GM12892 (cell line): ENCODE measurements around the gene UBA52.

Source experiments
- DNase-seq: peaks from one replicate; pipeline ENCODE4 v3.0.0; 2011; ENCODE audit not compliant: insufficient read length
- FAIRE-seq: peaks from 2 replicates; lab custom pipeline; 2011; peaks lifted over from hg19 to GRCh38; lab: Jason Lieb, UNC
- POLR2A ChIP-seq: IDR thresholded peaks from 2 replicates; pipeline ENCODE4 v1.6.1; 2011; ENCODE audit warnings: low read depth, low read length, control low read depth
- POLR2AphosphoS5 ChIP-seq: IDR thresholded peaks from 2 replicates; pipeline ENCODE4 v1.6.1; 2011; ENCODE audit warnings: low read depth, low read length, control low read depth
- TAF1 ChIP-seq: IDR thresholded peaks from 2 replicates; pipeline ENCODE4 v1.6.1; 2011; ENCODE audit warnings: low read depth, mild to moderate bottlenecking, control low read depth, low read length, borderline replicate concordance

Gene UBA52

DNA sequence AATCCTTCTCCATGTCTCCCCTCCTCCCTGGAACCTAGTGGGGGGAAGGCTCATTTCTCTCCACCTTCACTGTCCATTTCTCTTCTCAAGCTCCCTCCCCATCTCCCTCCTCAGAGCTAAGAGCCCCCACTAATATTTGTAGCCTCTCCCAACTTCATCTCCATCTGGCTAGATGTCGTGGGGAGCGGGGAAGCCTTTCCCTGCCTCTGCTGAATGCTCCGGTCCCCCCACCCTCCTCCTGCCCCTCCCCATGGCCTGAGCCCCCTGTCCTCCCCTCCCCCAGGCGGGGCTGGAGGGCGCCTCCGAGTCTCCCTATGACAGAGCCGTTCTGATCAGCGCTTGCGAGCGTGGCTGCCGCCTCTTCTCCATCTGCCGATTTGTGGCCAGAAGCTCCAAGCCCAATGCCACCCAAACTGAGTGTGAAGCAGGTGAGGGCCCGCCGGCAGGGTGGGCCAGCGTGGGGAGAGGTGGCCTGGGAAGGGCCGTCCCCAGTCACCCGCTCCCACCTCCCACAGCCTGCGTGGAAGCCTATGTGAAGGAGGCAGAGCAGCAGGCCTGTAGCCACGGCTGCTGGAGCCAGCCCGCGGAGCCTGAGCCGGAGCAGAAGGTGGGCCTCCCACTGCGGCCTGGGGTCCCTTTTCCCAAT, 42.1 kb downstream of the UBA52 start:
- DNase-seq (no peak), FAIRE-seq (no peak)
- no peak for TF ChIP-seq POLR2AphosphoS5
- TF ChIP-seq POLR2A, result no peak
- no peak for TF ChIP-seq TAF1

DNA sequence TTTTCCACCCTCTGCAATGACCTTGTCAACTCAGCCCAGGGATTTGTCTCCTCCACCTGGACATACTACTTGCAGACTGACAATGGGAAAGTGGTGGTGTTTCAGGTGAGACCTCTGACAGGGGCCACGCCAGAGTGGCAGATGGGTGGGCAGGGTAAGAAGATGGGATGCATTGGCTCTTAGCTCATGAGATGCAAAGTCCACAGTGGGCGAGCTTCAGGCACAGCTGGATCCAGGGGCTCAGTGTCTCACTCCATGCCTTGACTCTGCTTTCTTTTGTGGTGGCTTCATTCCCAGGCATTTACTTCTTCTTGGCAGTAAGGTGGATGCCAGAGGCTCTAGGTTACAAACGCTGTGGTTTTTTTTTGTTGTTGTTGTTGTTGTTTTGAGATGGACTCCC, 44.4 kb downstream of the UBA52 start:
- no peak for TF ChIP-seq POLR2AphosphoS5
- no peak for TF ChIP-seq TAF1
- TF ChIP-seq POLR2A, result no peak
- FAIRE-seq (no peak), DNase-seq (no peak)

DNA sequence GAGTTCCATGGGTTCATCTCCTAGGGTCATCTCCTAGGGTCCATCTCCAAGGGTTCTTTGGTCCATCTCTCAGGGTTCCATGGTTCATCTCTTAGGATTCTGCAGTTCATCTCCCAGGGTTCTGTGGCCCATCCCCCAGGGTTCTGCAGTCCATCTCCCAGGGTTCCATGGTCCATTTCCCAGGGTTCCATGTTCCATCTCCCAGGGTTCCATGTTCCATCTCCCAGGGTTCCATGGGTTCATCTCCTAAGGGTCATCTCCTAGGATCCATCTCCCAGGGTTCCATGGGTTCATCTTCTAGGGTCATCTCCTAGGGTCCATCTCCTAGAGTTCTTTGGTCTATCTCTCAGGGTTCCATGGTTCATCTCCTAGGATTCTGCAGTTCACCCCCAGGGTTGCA, 45.9 kb downstream of the UBA52 start:
- no peak for FAIRE-seq
- TF ChIP-seq POLR2AphosphoS5, result no peak
- no peak for TF ChIP-seq POLR2A
- DNase-seq, result no peak

DNA sequence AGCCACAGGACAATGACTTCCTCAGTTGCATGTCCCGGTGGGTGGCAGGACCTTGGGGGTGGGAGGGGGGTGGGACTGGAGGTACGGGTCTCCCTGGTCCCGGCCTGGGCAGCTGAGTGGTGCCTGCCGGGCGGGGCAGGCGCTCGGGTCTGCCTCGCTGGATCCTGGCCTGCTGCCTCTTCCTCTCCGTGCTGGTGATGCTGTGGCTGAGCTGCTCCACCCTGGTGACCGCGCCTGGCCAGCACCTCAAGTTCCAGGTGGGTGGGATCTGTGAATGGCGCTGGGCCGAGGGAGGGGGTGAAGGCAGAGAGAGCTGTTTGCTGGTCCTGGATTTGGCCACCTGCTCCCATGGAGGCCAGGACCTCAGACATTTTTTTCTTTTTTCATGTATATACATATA, 46.6 kb downstream of the UBA52 start:
- TF ChIP-seq POLR2A (no peak), POLR2AphosphoS5 (no peak), TAF1 (no peak)
- no peak for FAIRE-seq
- no peak for DNase-seq

DNA sequence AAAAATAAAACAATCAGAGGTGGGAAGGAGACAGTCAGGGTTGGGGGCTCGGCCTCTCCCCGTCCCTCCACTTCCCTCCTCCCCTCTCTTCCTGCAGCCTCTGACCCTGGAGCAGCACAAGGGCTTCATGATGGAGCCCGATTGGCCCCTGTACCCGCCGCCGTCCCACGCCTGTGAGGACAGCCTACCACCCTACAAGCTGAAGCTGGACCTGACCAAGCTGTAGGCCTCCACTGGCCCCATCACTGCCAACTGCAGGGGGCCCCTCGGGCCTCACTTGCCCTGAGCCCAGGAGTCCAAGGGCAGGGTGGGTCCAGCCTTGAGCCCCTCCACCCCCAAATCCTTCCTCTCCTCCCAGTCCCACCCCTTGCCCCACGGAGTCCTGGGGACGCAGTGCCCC, 48.7 kb downstream of the UBA52 start:
- DNase-seq, result no peak
- FAIRE-seq, result no peak
- TF ChIP-seq POLR2AphosphoS5 (no peak), POLR2A (no peak), TAF1 (no peak)

DNA sequence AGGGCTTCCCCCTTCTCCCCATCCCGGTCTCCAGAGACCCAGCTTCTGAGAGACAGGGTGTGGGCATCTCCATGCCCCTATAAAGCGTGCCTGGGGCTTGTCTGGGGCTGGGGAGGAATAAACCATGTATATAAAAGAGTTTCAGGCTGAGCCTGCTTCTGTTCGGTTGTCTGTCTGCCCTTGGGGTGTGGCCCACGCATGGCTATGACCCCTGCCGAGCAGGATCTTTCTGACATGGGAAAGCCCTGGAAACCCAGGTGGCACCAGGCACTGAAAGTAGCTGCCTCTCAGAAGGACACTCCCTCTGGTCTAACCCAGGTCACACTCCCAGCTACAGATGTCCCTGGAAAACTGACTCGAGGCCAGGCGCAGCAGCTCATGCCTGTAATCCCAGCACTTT, 49.2 kb downstream of the UBA52 start:
- no peak for TF ChIP-seq POLR2A
- no peak for TF ChIP-seq TAF1
- TF ChIP-seq POLR2AphosphoS5, result no peak
- DNase-seq, result no peak
- FAIRE-seq, result no peak

DNA sequence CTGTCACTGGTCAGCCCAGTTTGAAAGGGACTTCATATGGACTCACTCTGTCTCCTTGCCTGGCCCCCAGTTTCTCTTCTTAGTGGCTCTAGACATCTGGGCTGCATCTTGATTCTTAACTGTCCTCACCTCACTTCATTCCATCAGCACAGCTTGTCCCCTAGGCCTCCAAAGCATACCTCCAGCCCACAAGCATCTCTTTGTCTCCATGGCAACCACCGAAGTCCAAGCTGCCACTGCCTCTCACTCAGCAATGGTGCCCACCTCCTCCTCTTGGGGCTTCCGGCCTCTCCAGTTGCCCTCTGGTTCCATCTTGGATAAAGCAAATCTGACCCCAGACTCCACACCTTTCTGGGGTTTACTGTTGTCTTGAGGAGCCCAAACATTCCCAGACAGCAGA, 55.2 kb downstream of the UBA52 start:
- TF ChIP-seq POLR2AphosphoS5 (no peak), TAF1 (no peak), POLR2A (no peak)
- no peak for DNase-seq
- no peak for FAIRE-seq
